ENCODE measurements around the gene ARHGAP45. TPM values are rescaled to one million over a fixed set of nuclear protein-coding genes. Genes with fewer than 3 reads are reported as not detected.

Gene ARHGAP45
- total and polyA plus RNA-seq, 3 donors from 2014 or later: 14.1 to 31.7 (median 20.7) TPM

DNA sequence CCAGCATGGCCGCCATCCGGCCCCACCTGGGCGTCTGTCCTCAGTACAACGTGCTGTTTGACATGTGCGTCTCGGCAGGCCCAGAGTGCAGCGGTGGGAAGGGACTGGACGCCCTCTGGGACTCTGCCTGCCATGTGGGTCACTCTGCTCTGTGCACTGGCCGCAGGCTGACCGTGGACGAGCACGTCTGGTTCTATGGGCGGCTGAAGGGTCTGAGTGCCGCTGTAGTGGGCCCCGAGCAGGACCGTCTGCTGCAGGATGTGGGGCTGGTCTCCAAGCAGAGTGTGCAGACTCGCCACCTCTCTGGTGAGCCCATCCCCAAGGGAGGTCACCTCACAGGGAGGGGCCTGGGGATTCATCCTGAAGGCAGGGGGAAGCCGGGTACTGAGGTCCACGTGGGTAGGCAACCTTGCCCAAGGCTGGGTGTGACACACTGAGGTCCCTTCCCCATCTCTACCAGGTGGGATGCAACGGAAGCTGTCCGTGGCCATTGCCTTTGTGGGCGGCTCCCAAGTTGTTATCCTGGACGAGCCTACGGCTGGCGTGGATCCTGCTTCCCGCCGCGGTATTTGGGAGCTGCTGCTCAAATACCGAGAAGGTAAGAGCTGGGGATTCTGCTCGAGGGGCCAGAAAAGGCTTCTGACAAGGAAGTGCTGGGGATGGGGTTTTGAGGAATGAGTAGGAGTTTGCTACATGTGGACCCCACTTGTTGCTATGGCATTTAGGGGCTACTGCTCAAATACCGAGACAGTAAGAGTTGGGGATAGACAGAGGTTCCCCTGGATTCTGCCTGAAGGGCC lies 15.8 kb upstream of the ARHGAP45 start:
- intact Hi-C loops (cut with DNase I; ENCODE audit: low total_unique reads): no loop called here
- Histone ChIP-seq H3K27me3 (no peaks in the 10 kb centered on the region), H3K27ac (no peak overlapping the region), H3K4me1 (no peaks in the 10 kb centered on the region), H3K4me3 (no peak overlapping the region), H3K36me3 (ENCODE audit: low read depth, missing control alignments) (no peaks in the 10 kb centered on the region), H3K9me3 (no peaks in the 10 kb centered on the region)
- DNase-seq: no peak
- WGBS, 2 donors: 70 to 77% methylated on average over 20 to 31 of the region's 31 CpGs
- TF ChIP-seq, protein P1, sequence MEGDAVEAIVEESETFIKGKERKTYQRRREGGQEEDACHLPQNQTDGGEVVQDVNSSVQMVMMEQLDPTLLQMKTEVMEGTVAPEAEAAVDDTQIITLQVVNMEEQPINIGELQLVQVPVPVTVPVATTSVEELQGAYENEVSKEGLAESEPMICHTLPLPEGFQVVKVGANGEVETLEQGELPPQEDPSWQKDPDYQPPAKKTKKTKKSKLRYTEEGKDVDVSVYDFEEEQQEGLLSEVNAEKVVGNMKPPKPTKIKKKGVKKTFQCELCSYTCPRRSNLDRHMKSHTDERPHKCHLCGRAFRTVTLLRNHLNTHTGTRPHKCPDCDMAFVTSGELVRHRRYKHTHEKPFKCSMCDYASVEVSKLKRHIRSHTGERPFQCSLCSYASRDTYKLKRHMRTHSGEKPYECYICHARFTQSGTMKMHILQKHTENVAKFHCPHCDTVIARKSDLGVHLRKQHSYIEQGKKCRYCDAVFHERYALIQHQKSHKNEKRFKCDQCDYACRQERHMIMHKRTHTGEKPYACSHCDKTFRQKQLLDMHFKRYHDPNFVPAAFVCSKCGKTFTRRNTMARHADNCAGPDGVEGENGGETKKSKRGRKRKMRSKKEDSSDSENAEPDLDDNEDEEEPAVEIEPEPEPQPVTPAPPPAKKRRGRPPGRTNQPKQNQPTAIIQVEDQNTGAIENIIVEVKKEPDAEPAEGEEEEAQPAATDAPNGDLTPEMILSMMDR (IDR thresholded peaks at IDR 0.05): no peak
- no peak for TF ChIP-seq POLR2A (IDR thresholded peaks at IDR 0.05)

DNA sequence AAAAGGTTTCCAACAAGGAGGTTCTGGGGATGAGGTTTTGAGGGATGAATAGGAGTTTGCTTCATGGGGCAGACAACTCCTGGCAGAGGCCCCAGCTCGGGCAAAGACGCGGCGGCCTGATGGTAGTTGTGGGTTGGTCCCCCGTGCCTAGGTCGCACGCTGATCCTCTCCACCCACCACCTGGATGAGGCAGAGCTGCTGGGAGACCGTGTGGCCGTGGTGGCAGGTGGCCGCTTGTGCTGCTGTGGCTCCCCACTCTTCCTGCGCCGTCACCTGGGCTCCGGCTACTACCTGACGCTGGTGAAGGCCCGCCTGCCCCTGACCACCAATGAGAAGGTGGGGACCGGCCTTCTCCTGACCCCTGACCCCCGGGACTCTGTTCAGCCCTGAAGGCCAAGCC lies 15.2 kb upstream of the ARHGAP45 start:
- Histone ChIP-seq H3K9me3 (no peaks in the 10 kb centered on the region), H3K36me3 (ENCODE audit: low read depth, missing control alignments) (no peaks in the 10 kb centered on the region), H3K4me1 (no peaks in the 10 kb centered on the region), H3K4me3 (no peak overlapping the region), H3K27ac (no peak overlapping the region), H3K27me3 (no peaks in the 10 kb centered on the region)
- intact Hi-C loops (cut with DNase I; ENCODE audit: low total_unique reads): no loop called here
- no peak for DNase-seq
- TF ChIP-seq, protein P1 (IDR thresholded peaks at IDR 0.05): no peak
- no peak for TF ChIP-seq POLR2A (IDR thresholded peaks at IDR 0.05)
- 88 to 92% methylated on average over 11 to 17 of the region's 17 CpGs for WGBS, 2 donors

DNA sequence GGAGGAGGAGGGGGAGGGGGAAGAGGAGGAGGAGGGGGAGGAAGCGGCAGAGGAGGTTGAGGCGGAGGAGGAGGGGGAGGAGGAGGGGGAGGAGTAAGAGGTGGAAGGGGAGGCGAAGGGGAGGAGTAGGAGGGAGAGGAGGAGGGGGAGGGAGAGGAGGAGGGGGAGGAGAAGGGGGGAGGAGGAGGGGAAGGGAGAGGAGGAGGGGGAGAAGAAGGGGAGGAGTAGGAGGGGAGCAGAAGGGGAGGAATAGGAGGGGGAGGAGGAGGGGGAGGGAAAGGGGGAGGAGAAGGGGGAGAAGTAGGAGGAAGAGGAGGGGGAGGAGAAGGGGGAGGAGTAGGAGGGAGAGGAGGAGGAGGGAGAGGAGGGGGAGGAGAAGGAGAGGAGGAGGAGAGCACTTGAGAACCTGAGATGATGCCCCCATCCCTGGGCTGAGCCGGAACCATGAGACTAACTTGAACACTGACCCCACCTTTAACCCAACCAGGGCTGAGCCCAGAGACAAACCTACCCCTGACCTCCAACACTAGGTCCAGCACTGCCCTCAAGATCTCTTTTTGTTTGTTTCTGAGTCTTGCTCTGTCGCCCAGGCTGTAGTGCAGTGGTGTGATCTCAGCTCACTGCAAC lies 14.5 kb upstream of the ARHGAP45 start:
- intact Hi-C loops (cut with DNase I; ENCODE audit: low total_unique reads): no loop called here
- no peaks in the 10 kb centered on the region for H3K4me1 ChIP-seq
- no peak overlapping the region for H3K4me3 ChIP-seq
- no peak for DNase-seq
- no peaks in the 10 kb centered on the region for H3K27me3 ChIP-seq
- no peaks in the 10 kb centered on the region for H3K9me3 ChIP-seq
- no peaks in the 10 kb centered on the region for H3K36me3 ChIP-seq (ENCODE audit: low read depth, missing control alignments)
- 74 to 89% methylated on average over 2 of the region's 5 CpGs for WGBS, 2 donors
- H3K27ac ChIP-seq: no peak overlapping the region
- TF ChIP-seq POLR2A (IDR thresholded peaks at IDR 0.05): no peak
- TF ChIP-seq, protein P1 (IDR thresholded peaks at IDR 0.05): no peak

DNA sequence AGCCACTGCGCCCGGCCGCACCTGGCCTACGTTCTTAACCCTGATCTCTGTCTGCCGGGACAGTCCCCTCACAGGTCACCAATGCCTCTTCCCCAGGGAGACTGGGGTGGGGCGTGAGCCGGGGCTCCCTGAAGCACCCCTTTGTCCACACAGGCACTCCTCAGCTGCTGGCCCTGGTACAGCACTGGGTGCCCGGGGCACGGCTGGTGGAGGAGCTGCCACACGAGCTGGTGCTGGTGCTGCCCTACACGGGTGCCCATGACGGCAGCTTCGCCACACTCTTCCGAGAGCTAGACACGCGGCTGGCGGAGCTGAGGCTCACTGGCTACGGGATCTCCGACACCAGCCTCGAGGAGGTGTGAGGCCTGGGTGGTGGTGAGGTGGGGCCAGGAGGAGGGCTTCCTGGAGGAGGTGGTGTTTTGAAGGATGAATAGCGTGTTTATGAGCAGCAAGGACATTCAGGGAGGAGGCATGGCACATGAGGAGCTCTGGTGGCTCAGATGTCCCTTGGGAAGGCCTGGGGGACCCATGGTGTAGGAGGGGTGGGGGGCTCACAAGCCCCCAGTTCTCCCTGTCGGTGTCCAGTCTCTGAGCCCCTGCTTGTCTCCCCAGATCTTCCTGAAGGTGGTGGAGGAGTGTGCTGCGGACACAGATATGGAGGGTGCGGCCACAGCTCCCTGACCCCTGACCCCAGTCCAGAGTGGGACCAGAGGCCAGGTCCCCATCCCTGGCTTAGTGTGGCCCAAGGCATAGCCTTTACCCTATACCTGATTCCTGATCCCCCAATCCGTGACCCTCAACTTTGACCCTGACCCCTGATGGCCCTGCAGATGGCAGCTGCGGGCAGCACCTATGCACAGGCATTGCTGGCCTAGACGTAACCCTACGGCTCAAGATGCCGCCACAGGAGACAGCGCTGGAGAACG lies 13.5 kb upstream of the ARHGAP45 start:
- Histone ChIP-seq H3K36me3 (ENCODE audit: low read depth, missing control alignments) (no peaks in the 10 kb centered on the region), H3K27ac (no peak overlapping the region), H3K27me3 (no peaks in the 10 kb centered on the region), H3K4me1 (no peaks in the 10 kb centered on the region), H3K9me3 (no peaks in the 10 kb centered on the region), H3K4me3 (no peak overlapping the region)
- intact Hi-C loops (cut with DNase I; ENCODE audit: low total_unique reads): no loop called here
- WGBS, 2 donors: 91 to 94% methylated on average over 8 to 22 of the region's 31 CpGs
- TF ChIP-seq POLR2A (IDR thresholded peaks at IDR 0.05): no peak
- TF ChIP-seq, protein P1 (IDR thresholded peaks at IDR 0.05): no peak
- no peak for DNase-seq

All from testis (tissue), 3 donors.